GM18498 (cell line): ENCODE measurements around the gene GSC.
"Not testable (repeated sequence)": the region's sequence is repeated elsewhere in the genome, so short reads cannot be mapped to it uniquely, and the experiment has no call there.

ENCODE experiments used
- ATAC-seq: cut with Tn5 transposase; IDR thresholded peaks from one replicate; pipeline ENCODE4 v1.9.1; 2021; ENCODE audit warnings: mild to moderate bottlenecking, moderate library complexity; ENCODE audit not compliant: unreplicated experiment

GSC gene

DNA sequence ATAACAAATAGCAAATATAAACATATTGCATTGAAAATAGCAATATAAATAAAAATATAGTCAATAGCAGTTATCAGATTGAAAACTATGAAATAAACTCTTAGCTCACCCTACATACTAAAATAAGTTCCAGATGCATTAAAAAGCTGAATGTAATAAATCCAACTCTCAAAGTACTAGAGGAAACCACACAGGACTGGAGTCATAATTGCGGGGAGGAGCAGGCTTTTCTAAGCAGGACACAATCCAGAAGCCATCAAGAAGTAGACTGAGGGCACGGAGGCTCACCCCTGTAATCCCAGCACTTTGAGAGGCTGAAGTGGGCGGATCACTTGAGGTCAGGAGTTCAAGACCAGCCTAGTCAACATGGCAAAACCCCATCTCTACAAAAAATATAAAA, 22.2 kb downstream of the GSC start:
- ATAC-seq: no peak

DNA sequence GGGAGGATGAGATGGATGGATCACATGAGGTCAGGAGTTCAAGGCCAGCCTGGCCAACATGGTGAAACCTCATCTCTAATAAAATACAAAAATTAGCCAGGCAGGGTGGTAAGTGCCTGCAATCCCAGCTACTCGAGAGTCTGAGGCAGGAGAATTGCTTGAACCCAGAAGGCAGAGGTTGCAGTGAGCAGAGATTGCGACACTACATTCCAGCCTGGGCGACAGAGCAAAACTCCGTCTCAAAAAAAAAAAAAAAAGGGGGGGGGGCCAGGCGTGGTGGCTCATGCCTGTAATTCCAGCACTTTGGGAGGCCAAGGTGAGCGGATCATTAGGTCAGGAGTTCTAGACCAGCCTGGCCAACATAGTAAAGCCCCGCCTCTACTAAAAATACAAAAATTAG, 22.8 kb downstream of the GSC start:
- not testable (repeated sequence) for ATAC-seq

DNA sequence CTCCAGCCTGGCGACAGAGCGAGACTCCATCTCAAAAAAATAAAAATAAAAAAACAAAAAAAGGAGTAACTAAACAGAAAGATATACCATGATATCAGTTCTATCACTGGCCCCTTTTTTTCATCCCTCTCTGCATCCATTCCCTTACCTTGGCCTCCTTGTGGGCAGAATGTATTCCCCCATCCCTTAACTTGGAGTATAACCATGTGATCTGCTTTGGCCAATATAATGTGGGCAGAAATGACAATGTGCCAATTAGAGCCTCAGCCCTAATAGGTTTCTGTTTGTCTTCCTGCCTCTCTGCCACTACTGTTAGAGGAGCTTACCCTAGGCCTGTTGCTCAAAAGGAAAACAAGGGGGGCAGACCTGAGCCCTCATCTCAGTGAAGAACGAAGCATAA, 23.8 kb downstream of the GSC start:
- ATAC-seq: no peak

DNA sequence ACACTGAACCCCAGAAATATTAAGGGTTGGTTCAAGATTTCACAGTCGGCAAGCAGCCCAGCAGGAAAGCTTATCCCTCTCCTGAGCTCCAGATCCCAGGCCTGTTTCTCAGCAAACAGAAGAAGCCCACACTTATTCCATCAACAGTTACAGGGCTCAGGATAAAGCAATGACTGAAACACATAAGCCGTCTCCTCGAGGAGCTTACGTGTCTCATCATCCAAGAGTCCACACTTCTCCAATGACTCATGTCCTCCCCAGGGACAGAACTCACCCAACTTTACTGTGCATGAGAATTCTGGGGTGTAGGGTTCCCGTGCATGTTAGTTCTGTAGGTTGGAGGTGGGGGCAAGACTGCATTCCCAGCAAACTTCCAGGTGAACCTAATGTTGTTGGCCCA, 31.2 kb downstream of the GSC start:
- ATAC-seq: no peak

DNA sequence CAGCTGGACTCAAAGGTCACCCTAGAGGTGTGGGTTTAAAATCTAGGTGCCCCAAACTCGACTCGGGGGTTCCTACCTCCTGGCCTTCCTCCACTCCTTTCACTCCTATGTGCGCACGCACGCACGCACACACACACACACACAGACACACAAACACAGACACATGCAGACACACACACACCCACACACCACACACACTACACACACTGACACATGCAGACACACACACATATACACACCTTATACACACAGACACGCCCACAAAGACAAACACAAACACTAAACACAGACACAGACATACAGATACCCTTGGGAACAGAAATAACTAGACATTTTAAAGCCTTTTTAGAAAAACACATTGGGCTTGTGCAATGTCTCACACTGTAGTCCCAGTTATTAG, 31.8 kb downstream of the GSC start:
- ATAC-seq: no peak

DNA sequence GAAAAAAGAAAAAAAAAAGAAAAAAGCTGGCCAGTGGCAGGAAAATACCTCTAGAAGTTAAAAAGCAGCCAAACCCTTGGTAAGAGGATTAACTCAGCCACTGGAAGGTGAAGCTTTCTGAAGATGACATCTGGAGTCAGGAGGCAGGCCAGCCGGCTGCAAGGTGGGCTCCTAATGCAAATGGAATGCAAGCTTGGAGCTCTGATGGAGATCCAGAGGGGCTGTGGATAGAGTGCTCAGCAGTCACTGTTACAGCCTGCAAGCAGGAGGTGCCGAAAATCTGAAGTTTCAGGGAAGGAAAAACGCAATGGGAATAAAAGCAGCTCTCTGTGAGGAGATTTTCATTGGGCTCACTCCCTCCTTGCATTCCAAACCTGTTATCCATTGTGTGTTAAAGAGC, 41.0 kb downstream of the GSC start:
- no peak for ATAC-seq

DNA sequence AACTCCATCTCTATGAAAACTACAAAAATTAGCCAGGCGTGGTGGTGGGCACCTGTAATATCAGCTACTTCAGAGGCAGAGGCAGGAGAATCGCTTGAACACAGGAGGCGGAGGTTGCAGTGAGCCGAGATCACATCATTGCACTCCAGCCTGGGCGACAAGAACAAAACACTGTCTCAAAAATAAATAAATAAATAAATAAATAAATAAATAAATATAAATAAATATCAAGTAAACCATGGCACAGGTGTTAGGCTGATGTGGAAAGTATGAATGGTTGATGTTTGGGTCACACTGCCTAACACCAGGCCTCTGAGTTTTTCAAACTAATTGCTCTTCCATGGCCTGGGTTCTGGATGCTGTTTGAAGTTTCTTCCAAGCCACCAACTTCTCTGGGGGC, 41.5 kb downstream of the GSC start:
- not testable (repeated sequence) for ATAC-seq

DNA sequence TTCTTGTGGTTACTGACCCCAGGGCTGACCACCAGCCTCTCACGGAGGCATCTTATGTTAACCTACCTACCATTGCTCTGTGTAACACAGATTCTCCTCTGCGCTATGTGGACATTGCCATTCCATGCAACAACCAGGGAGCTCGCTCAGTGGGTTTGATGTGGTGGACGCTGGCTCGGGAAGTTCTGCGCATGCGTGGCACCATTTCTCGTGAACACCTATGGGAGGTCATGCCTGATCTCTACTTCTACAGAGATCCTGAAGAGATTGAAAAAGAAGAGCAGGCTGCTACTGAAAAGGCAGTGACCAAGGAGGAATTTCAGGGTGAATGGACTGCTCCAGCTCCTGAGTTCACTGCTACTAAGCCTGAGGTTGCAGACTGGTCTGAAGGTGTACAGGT, 43.3 kb downstream of the GSC start:
- not testable (repeated sequence) for ATAC-seq

DNA sequence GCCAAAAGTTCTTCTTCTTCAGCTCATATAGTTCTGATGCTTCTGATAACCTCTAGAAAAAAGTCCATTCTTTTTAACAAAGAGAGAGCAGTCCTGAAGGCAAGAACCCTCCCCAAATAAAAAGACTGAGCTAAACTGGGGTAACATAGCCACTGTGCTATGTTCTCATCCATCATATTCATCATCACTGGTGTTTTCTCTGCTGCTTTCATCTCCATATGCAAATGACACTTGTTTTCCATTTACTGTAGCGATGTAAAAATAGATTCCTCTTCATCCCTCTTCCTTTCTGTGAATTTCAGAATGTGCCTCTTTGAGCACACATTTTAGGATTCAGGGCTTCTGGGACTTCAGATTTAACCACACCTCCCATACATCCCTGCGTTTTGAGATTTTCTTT, 44.9 kb downstream of the GSC start:
- ATAC-seq: no peak

DNA sequence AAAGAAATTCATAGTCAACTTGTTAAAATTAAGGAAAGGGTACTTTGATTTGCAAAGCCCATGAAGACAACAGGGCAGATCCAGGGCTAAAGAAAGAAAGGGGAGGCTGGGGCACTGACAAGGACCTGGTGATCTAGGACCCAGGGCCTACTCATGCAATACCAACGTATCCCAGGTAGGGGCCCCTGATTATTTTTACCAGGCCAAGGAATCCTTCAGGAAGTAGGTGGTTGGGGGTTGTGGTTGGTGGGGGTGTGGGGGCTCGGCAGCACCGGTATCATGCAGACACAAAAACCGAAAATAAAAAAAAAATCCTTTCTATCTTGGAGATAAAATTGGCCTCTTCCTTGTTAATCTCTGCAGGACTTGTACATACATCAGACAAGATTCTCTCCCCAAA, 47.5 kb downstream of the GSC start:
- ATAC-seq: no peak
